Osteoblast (primary cell): ENCODE measurements around the gene CEBPG. TPM values are rescaled to one million over a fixed set of nuclear protein-coding genes. Genes with fewer than 3 reads are reported as not detected.
A peak's percentile ranks its signal among the peaks of the same experiment; 100 is the strongest.

Experiments used
- DNase-seq: peaks from one replicate; pipeline ENCODE4 v3.0.0; 2011; ENCODE audit warnings: low spot score, mixed read lengths; ENCODE audit not compliant: insufficient read length; ENCODE audit errors: missing footprints
- H2AFZ ChIP-seq: 2 replicates; pipeline ENCODE4 v1.6.0; 2011; ENCODE audit warnings: mild to moderate bottlenecking, low read length
- H3K27ac ChIP-seq: 2 replicates; pipeline ENCODE4 v1.5.1; 2011; ENCODE audit warnings: mild to moderate bottlenecking, low read depth, low read length, moderate library complexity
- H3K27me3 ChIP-seq: 2 replicates; pipeline ENCODE4 v1.6.0; 2012; ENCODE audit warnings: mild to moderate bottlenecking, control low read depth, inconsistent platforms, low read length, moderate library complexity; ENCODE audit not compliant: insufficient read depth
- H3K36me3 ChIP-seq: 2 replicates; pipeline ENCODE4 v1.5.1; 2011; ENCODE audit warnings: mild to moderate bottlenecking, low read length, control low read depth, moderate library complexity; ENCODE audit not compliant: insufficient read depth
- H3K4me1 ChIP-seq: 2 replicates; pipeline ENCODE4 v1.5.1; 2011; ENCODE audit warnings: mild to moderate bottlenecking, low read length, control low read depth, moderate library complexity; ENCODE audit not compliant: insufficient read depth
- H3K4me2 ChIP-seq: 2 replicates; pipeline ENCODE4 v1.6.0; 2011; ENCODE audit warnings: mild to moderate bottlenecking, low read length; ENCODE audit not compliant: insufficient read depth
- H3K4me3 ChIP-seq: fragments of 200-600 bp; sonication (generic); 3 replicates; pipeline ENCODE4 v1.5.1; 2012; ENCODE audit warnings: mild to moderate bottlenecking, low read length, inconsistent platforms; ENCODE audit not compliant: insufficient read depth
- H3K79me2 ChIP-seq: 2 replicates; pipeline ENCODE4 v1.6.0; 2012; ENCODE audit warnings: mild to moderate bottlenecking, low read length, control low read depth, inconsistent platforms; ENCODE audit not compliant: insufficient read depth
- H3K9me3 ChIP-seq: 2 replicates; pipeline ENCODE4 v1.5.1; 2011; ENCODE audit warnings: low read depth, low read length, control low read depth
- H4K20me1 ChIP-seq: 2 replicates; pipeline ENCODE4 v1.6.0; 2012; ENCODE audit warnings: mild to moderate bottlenecking, low read length, control low read depth; ENCODE audit not compliant: insufficient read depth
- CTCF ChIP-seq: IDR thresholded peaks from 2 replicates; pipeline ENCODE4 v1.5.1; 2011; ENCODE audit warnings: mild to moderate bottlenecking, low read depth, low read length, moderate library complexity; ENCODE audit errors: extremely low read depth
- total RNA-seq: library from RNA; depleted of rRNA; stranded (reverse); fragments of >200 nt; gene quantifications from 2 replicates; pipeline ENCODE4 v1.2.3, GENCODE V29; 2012

Gene CEBPG
- total RNA-seq, 1 donor, result 35.5 TPM

DNA sequence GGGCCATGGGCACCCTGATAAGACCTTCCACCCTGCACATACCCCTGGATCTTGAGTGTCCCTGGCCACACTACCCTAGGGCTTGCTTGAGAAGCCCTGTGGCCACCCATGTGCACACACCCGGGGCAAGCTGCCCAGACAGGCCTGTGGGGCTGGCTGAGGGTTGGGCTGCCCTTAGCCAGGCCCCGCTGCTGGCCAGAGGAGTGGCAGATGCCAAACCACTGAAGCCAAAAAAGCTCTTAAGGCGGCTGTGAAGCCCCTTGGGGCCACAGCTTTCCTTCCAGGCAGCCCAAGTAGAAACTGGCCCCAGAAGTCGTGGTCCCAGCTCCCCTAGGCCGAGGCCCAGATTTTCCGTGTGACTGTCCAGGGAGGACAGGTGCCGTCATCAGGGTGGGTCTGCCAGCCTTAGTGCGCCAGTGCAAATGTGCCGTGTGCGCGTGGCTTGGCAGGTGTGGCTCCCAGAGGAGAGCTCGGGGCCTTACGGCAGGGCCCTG lies 14.8 kb downstream of the CEBPG start:
- Histone ChIP-seq H3K4me3 (no peak overlapping the region), H3K4me1 (peaks cover 3% of the 10 kb centered on the region), H2AFZ (no peak overlapping the region), H3K27me3 (no peaks in the 10 kb centered on the region), H3K4me2 (no peak overlapping the region), H3K79me2 (peaks cover 53% of the 10 kb centered on the region), H3K9me3 (no peaks in the 10 kb centered on the region), H4K20me1 (peaks cover 47% of the 10 kb centered on the region), H3K36me3 (no peaks in the 10 kb centered on the region), H3K27ac (no peak overlapping the region)
- peak; percentile 92 for DNase-seq
- TF ChIP-seq CTCF, result no peak

GRCh38 chr19:33388725-33389420 lies 15.4 kb downstream of the CEBPG start:
- peaks cover 43% of the 10 kb centered on the region for H4K20me1 ChIP-seq

DNA sequence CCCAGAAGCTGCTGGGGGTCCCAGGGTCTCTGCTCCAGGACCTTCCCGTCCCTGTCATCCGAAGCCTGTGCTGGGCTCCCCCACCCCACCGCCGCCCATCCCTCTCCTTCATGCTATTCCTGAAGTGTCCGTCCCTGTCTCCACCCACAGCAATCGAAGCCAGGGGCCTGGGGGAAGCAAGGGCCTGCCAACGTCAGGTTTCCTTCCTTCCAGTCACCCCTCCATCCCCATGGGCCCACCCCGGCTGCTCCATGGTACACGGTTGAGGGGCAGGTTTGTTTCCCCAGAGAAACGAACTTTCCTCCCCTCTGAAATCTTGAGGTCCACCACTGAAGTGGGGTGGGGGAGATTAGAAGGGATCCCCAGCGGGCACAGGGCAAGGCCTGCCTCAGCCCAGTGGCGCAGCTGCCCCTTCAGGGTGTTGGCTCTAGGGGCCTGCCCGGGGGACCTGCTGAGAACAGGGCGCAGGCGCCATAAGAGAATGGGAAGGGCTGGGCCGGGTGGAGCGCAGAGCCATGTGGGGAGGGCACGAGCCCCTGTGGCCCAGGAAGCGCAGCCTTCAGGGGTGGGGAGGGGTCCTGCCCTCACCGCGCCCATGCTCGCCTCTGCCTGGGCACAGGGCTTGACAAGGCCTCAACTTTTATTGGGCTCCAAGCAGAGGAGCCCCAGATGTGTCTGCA lies 16.1 kb downstream of the CEBPG start:
- Histone ChIP-seq H3K36me3 (no peaks in the 10 kb centered on the region), H3K4me2 (no peak overlapping the region), H3K9me3 (no peaks in the 10 kb centered on the region), H3K4me1 (peaks cover 15% of the 10 kb centered on the region), H3K27ac (no peak overlapping the region), H4K20me1 (peaks cover 43% of the 10 kb centered on the region), H3K4me3 (no peak overlapping the region), H3K79me2 (peaks cover 42% of the 10 kb centered on the region), H2AFZ (no peak overlapping the region), H3K27me3 (no peaks in the 10 kb centered on the region)
- TF ChIP-seq CTCF, result no peak
- peak; percentile 86 for DNase-seq

More at GRCh38 chr19:33388725-33389420, 15.4 kb downstream of the CEBPG start:
- H3K9me3 ChIP-seq, result no peaks in the 10 kb centered on the region
- H3K79me2 ChIP-seq, result peaks cover 47% of the 10 kb centered on the region
- no peak overlapping the region for H2AFZ ChIP-seq
- no peak for TF ChIP-seq CTCF
- H3K27me3 ChIP-seq, result no peaks in the 10 kb centered on the region
- no peak overlapping the region for H3K4me2 ChIP-seq
- peaks cover 8% of the 10 kb centered on the region for H3K4me1 ChIP-seq
- no peak overlapping the region for H3K4me3 ChIP-seq
- peak; percentile 89 for DNase-seq
- H3K36me3 ChIP-seq, result no peaks in the 10 kb centered on the region
- no peak overlapping the region for H3K27ac ChIP-seq

GRCh38 chr19:33390101-33390907 lies 16.8 kb downstream of the CEBPG start:
- Histone ChIP-seq H3K9me3 (no peaks in the 10 kb centered on the region), H3K36me3 (no peaks in the 10 kb centered on the region), H3K4me3 (no peak overlapping the region), H4K20me1 (peaks cover 45% of the 10 kb centered on the region), H3K79me2 (peaks cover 35% of the 10 kb centered on the region), H3K4me2 (no peak overlapping the region), H3K4me1 (peaks cover 22% of the 10 kb centered on the region), H3K27me3 (no peaks in the 10 kb centered on the region), H3K27ac (no peak overlapping the region), H2AFZ (no peak overlapping the region)
- no peak for TF ChIP-seq CTCF
- DNase-seq, result peak; percentile 86
